Parathyroid adenoma (tissue), 2 donors: ENCODE results near the gene ZDHHC24.

Experiments used
- H2AFZ ChIP-seq: fragments of 300-600 bp; sonication (generic); one replicate; pipeline ENCODE4 v1.7.0; 2017; ENCODE audit warnings: antibody characterized with exemption, mild to moderate bottlenecking
- H3K27ac ChIP-seq: fragments of 300-600 bp; sonication (generic); one replicate; pipeline ENCODE4 v1.7.0; 2017
- H3K27me3 ChIP-seq: fragments of 300-600 bp; sonication (generic); one replicate; pipeline ENCODE4 v1.7.0; 2017; ENCODE audit warnings: low read length; ENCODE audit not compliant: control insufficient read depth, insufficient read depth
- H3K36me3 ChIP-seq: fragments of 300-600 bp; sonication (generic); one replicate; pipeline ENCODE4 v1.7.0; 2017; ENCODE audit warnings: low read length; ENCODE audit not compliant: control insufficient read depth, insufficient read depth
- H3K4me1 ChIP-seq: fragments of 300-600 bp; sonication (generic); one replicate; pipeline ENCODE4 v1.7.0; 2017; ENCODE audit warnings: control low read depth
- H3K4me2 ChIP-seq: fragments of 300-600 bp; sonication (generic); one replicate; pipeline ENCODE4 v1.7.0; 2017; ENCODE audit warnings: low read length
- H3K4me3 ChIP-seq: fragments of 300-600 bp; sonication (generic); one replicate; pipeline ENCODE4 v1.7.0; 2017; ENCODE audit warnings: low read depth, low read length
- H3K79me2 ChIP-seq: fragments of 300-600 bp; sonication (generic); one replicate; pipeline ENCODE4 v1.7.0; 2017; ENCODE audit warnings: control low read depth
- H3K9ac ChIP-seq: fragments of 300-600 bp; sonication (generic); one replicate; pipeline ENCODE4 v1.7.0; 2017; ENCODE audit warnings: mild to moderate bottlenecking
- H3K9me3 ChIP-seq: fragments of 300-600 bp; sonication (generic); one replicate; pipeline ENCODE4 v1.7.0; 2017; ENCODE audit warnings: low read length; ENCODE audit not compliant: control insufficient read depth
- CTCF ChIP-seq: fragments of 300-600 bp; sonication (generic); IDR thresholded peaks from one replicate; pipeline ENCODE4 v1.7.0; 2017; ENCODE audit warnings: antibody characterized with exemption, mild to moderate bottlenecking
- donor health status: primary hyperparathyroidism.

Gene ZDHHC24

GRCh38 chr11:66561178-66561974, 15.5 kb upstream of the ZDHHC24 start:
- H3K27me3 ChIP-seq: no peaks in the 10 kb centered on the region
- no peaks in the 10 kb centered on the region for H3K79me2 ChIP-seq
- no peak overlapping the region for H3K4me2 ChIP-seq
- H3K9me3 ChIP-seq: no peaks in the 10 kb centered on the region
- peaks cover 4% of the 10 kb centered on the region for H3K4me1 ChIP-seq
- no peak overlapping the region for H3K4me3 ChIP-seq
- H3K27ac ChIP-seq: no peak overlapping the region
- no peak overlapping the region for H2AFZ ChIP-seq
- H3K9ac ChIP-seq: no peak overlapping the region
- TF ChIP-seq CTCF: no peak
- no peaks in the 10 kb centered on the region for H3K36me3 ChIP-seq

DNA sequence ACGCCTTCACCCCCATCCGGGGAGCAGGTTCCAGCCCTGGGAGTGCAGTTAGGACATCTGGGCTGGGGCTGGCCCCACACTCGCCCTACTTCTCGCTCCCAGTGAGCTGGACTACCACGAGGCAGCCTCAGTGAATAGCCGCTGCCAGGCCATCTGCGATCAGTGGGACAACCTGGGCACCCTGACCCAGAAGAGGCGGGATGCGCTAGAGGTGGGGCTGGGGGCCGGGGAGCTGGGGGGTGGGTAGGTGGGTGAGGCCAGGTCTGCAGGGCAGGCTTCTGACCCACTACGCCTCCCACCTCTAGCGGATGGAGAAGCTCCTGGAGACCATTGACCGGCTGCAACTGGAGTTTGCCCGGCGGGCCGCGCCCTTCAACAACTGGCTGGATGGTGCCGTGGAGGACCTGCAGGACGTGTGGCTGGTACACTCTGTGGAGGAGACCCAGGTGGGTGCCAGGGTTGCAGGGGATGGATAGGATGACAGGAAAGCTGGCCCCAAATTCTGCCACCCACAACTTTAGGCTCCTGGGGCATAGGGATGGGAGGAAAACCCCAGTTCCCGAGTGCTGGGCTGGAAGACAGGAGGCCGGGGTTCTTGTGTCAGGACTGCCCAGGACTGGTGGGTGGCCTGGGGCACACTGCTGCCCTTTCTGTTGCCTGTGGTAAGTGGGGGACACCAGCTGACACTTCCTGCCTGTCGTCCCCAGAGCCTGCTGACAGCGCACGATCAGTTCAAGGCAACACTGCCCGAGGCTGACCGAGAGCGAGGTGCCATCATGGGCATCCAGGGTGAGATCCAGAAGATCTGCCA, 14.2 kb upstream of the ZDHHC24 start:
- no peak overlapping the region for H3K4me3 ChIP-seq

DNA sequence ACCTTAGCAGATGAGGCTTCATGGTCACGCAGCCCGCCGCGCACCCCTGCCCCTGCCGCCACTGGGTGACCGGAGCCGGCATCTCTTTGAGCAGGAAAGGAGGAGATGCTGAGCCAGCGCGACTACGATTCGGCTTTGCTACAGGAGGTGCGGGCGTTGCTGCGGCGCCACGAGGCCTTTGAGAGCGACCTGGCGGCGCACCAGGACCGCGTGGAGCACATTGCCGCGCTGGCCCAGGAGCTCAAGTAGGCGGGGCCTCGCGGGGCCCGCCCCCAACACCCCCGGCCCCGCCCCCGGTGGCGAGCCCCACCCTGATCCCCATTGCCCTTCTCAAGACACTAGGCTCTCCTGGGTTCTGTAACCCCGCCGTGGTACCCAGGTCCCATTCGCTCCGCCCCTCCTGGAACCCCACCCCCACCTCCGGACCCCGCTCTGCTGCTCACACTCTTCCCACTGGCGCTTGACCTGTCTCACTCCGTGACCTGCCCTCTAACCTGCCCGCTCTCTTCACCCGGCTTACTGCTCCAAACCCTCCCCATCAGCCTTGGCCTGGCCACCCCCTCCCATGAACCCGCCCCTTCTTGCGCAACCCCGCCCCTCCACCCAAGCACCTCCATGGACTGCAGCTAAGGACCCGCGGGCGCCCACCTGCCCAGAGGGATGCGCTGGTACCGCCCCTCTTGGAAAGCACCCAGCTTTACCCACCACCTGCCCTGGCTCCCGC, 13.5 kb upstream of the ZDHHC24 start:
- Histone ChIP-seq H3K9me3 (no peaks in the 10 kb centered on the region), H3K36me3 (no peaks in the 10 kb centered on the region), H3K4me3 (no peak overlapping the region), H3K27ac (no peak overlapping the region), H3K79me2 (no peaks in the 10 kb centered on the region), H3K27me3 (no peaks in the 10 kb centered on the region), H3K4me1 (peaks cover 4% of the 10 kb centered on the region), H2AFZ (no peak overlapping the region), H3K9ac (no peak overlapping the region), H3K4me2 (peak overlapping the region; percentile 35)
- no peak for TF ChIP-seq CTCF

More for the DNA sequence above, 14.2 kb upstream of the ZDHHC24 start:
- no peak for TF ChIP-seq CTCF
- Histone ChIP-seq H3K9ac (no peak overlapping the region), H3K27ac (no peak overlapping the region), H2AFZ (no peak overlapping the region), H3K4me1 (peaks cover 4% of the 10 kb centered on the region), H3K79me2 (no peaks in the 10 kb centered on the region), H3K4me2 (no peak overlapping the region), H3K27me3 (no peaks in the 10 kb centered on the region), H3K9me3 (no peaks in the 10 kb centered on the region), H3K36me3 (no peaks in the 10 kb centered on the region)

DNA sequence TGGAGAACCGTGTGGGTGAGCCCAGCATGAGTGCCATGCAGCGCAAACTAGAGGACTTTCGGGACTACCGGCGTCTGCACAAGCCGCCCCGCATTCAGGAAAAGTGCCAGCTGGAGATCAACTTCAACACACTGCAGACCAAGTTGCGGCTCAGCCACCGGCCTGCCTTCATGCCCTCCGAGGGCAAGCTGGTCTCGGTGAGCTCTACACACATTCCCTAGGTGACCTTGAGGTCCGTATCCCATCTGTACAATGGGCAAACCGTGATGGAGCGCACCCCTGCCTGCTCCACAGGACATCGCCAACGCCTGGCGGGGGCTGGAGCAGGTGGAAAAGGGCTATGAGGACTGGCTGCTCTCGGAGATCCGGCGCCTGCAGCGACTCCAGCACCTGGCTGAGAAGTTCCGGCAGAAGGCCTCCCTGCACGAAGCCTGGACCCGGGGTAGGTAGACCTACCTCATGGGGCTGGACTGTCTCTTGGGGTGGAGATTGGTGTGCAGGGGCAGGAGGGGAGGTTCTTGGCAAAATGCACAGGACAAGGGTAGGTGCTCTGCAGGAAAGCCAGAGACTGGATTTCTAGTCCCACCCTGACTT, 12.0 kb upstream of the ZDHHC24 start:
- no peak overlapping the region for H3K27ac ChIP-seq
- H3K9ac ChIP-seq: no peak overlapping the region
- no peaks in the 10 kb centered on the region for H3K9me3 ChIP-seq
- no peaks in the 10 kb centered on the region for H3K27me3 ChIP-seq
- H3K4me1 ChIP-seq: peaks cover 4% of the 10 kb centered on the region
- H3K79me2 ChIP-seq: no peaks in the 10 kb centered on the region
- no peak overlapping the region for H3K4me2 ChIP-seq
- H3K4me3 ChIP-seq: no peak overlapping the region
- TF ChIP-seq CTCF: no peak
- H2AFZ ChIP-seq: no peak overlapping the region
- H3K36me3 ChIP-seq: no peaks in the 10 kb centered on the region
